GM19372 (cell line): Measurements from ENCODE around the gene DCXR.
A peak's percentile ranks its signal among the peaks of the same experiment; 100 is the strongest.

Experiments used
- ATAC-seq: cut with Tn5 transposase; IDR thresholded peaks from one replicate; pipeline ENCODE4 v1.9.1; 2021; ENCODE audit warnings: mild to moderate bottlenecking, low read depth, moderate library complexity; ENCODE audit not compliant: unreplicated experiment

DCXR gene

GRCh38 chr17:82037092-82037888 is at the start of gene DCXR:
Gene DCXR, minus strand, starts transcription at chr17:82037697. Its CDS starts 15 bp downstream, at chr17:82037682.
- peak; percentile 85 for ATAC-seq

GRCh38 chr17:82085931-82086764 is 48.7 kb upstream of the DCXR start:
- no peak for ATAC-seq

GRCh38 chr17:82085031-82085861 is 47.7 kb upstream of the DCXR start:
- ATAC-seq: no peak

GRCh38 chr17:82084373-82085030 is 47.0 kb upstream of the DCXR start:
- no peak for ATAC-seq

GRCh38 chr17:82083533-82084359 is 46.2 kb upstream of the DCXR start:
- ATAC-seq: no peak

- ATAC-seq: no peak
These were observed 45.5 kb upstream of the DCXR start for GRCh38 chr17:82083009-82083408.

GRCh38 chr17:82082456-82082855 is 45.0 kb upstream of the DCXR start:
- no peak for ATAC-seq

GRCh38 chr17:82081966-82082365 is 44.5 kb upstream of the DCXR start:
- no peak for ATAC-seq

GRCh38 chr17:82081546-82081945 is 44.0 kb upstream of the DCXR start:
- no peak for ATAC-seq

- ATAC-seq: no peak
These were observed 43.4 kb upstream of the DCXR start for GRCh38 chr17:82080789-82081464.

- no peak for ATAC-seq
These were observed 42.7 kb upstream of the DCXR start for GRCh38 chr17:82080048-82080788.

- no peak for ATAC-seq
These were observed 41.6 kb upstream of the DCXR start for GRCh38 chr17:82079001-82079677.

- ATAC-seq: no peak
These were observed 40.9 kb upstream of the DCXR start for GRCh38 chr17:82078433-82078832.

- ATAC-seq: no peak
These were observed 40.3 kb upstream of the DCXR start for GRCh38 chr17:82077617-82078358.

- ATAC-seq: no peak
These were observed 39.5 kb upstream of the DCXR start for GRCh38 chr17:82076785-82077591.
